HG03095 (cell line): ENCODE data around the gene CADM1.

Experiments used
- ATAC-seq: cut with Tn5 transposase; IDR thresholded peaks from one replicate; pipeline ENCODE4 v1.9.1; 2021; ENCODE audit warnings: moderate library complexity; ENCODE audit not compliant: unreplicated experiment

Gene CADM1

DNA sequence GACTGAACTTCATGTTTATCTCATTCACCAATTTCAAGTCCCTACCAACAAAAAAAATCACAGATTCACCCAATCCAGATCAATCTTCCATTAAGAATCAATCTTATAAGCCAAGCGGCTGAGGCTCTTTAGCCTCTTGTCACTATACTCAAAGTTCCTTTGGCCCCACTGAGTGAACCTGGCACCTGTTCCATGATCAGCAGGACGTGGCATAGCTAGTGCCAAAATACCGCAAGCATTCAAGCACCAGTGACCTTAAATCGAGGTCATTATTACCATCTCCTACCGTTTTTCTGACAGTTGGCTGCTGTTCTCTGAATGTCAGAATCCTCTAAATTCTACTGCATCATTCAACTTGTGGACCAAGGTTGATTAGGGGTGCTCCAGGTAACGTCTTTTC lies 141.2 kb downstream of the CADM1 start:
- ATAC-seq, result no peak

DNA sequence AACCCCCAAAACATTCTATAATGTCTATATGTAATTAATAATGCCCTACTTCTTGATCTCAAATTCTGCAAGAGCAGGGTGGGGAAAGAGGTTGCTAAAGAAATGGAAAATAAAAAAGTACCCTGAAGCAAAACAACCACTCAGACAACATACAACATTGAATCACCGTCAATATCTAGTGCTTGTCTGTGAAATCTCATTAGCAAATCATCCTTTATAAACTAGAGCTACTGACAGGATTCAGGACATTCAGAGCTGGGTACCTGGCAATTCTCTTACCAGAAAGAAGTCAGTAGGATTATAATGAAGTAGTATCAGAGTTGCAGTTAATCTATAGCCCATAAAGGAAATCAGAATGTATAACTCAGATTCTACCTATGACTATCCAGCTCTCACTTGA lies 143.2 kb downstream of the CADM1 start:
- ATAC-seq, result no peak

DNA sequence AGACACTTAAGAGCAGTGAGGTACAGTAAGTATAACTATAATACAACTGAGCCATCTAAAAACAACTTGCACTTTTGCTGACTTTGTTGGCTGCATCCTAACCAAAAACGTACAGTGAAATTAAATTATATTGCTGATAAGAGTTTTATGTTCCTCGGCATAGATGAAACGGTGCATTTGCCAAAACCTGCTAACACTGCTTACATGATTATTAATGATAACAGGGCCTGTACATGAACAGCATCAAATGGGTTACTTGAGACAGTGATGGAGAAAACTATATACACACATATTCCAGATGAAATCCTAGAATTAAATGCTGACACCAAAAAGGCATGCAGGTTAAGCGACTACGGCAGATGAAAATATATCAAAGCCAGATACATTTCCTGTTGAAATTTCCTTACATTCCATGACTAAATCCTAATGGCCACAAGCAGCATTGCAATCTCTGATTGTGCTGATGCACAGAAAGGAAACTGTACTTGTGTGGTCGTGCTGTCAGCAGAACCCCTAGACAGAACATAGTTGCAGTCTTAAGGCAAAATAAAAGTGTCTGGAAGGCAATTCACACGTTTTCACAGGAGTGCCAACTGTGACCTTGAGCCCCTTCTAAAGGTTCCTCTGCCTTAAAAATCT lies 143.9 kb downstream of the CADM1 start:
- ATAC-seq, result no peak

DNA sequence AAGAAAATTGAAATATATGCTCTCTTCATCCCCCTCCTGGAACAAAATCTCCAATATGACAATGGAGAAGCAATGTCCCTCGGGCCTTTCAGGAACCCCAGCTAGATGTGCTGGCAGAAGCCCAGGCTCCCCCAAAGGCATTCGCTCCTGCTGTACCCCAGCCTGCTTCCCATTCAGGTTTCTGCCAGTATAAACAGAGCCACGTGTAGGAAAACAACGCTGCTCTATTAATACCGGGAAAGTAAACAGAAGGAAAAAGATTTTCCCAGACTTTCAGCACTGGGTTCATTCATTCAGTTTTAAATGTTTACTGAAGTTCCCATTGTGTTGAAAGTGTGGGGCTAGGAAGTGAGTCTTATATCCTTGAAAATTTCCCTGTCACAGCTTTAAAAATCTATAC lies 147.1 kb downstream of the CADM1 start:
- ATAC-seq, result no peak

DNA sequence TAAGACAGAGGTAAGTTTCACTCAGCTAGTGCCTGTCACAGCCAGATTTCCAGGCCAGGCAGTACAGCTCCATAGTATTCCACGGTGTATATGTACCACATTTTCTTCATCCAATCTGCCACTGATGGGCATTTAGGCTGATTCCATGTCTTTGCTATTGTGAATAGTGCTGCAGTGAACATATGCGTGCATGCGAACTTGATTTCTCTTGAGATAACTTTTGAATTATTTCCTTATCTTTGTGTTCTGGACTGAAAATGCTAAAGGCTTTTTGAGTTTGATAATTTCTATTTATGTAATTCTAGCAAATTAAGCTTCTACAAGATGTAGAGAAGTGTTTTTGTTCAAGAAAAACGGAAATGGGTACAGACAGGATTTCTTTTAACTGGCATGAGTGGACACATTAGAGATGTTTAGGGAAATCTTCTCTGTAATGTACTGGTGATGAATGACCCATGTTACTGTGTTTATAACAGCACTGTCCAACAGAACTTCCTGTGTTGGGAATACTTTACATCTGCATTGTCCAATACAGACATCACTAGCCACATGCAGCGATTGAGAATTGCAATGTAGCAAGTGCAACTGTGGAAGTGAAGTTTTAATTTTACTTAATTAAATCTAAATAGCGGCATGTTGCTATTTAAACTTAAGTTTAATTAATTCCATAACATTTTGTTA lies 151.3 kb downstream of the CADM1 start:
- ATAC-seq, result no peak

DNA sequence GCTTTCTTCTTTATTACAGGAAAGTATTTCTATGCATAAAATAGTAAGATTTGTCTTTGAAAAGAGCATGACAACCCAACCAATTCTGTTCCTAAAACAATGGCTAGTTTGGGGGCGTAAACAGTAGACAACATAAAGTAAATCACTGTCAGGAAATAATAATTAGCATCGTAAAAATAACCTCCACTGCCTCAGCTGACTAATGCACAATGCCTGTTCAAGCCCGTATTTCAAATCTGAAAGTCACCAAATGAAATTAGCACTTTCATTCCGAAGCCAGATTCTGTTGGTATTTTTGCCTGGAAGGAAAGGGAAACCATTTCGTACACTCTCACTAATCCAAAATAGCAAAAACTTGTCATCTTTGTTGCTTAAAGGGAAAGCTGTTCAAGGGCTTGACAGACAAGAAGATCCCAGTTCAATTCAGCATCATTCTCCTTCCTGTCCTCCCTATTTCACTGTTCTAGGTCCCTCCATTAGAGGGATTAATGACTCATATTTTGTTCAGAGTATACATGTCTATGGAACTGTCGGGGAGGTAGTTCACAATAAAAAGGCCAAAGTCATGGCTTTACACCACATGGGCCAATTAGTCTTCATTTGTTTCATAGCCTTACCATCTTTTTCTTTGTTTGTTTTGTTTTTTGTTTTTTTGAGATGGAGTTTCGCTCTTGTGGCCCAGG lies 154.7 kb downstream of the CADM1 start:
- ATAC-seq, result no peak

DNA sequence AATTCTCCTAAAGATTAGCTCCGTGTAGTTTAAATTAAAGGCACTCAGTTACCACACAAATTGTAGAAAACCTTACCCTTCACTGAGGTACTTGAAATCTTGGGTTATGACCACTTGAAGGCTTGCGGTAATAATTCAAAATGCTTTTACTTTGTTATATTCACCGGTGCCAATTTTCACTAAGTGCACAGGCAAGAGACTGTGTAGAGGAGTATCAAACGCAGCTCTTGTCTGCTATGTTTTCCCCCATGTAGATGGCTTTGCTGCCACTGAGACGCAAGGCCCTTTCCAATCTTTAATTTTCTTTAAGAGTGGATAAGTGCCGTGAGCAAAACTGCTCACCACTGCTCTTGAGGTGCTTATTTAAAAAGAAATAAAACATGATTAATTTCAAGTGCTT lies 155.8 kb downstream of the CADM1 start:
- ATAC-seq, result no peak

DNA sequence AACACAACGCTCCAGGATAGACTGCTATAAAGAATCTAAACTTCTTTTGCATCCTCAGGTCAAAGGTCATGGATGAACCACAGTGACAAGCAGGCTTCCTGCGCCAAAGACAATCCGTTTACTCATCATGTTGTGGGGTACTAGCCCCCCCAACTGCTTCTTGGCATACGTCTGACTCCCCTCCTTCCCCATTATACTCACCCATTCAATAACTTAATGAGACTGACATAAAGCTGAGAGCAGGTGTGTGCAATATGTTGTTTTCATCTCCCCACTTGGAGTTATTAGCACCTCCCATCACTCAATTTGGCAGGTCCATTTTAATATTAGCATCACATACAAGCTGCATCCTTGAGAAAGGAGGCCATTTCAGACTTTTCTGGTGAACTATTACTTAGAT lies 157.1 kb downstream of the CADM1 start:
- no peak for ATAC-seq

DNA sequence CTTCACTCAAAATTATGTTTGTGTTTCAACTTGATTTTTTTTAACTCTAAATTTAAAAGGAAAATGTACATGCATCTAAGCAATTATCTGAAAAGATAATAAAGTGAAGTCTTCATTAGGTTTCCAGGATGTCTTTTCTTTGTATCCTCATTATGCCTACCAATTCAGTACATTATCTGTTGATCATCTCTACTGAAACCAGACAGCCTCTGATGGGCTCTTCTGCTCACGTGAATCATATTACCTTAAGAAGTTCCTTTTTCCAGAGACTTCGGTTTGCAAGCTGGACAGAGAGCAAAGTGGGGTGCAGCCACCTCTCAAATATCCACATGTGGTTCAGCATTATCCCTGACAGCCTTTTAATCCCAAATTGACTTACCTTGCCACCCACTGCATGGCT lies 158.4 kb downstream of the CADM1 start:
- no peak for ATAC-seq

DNA sequence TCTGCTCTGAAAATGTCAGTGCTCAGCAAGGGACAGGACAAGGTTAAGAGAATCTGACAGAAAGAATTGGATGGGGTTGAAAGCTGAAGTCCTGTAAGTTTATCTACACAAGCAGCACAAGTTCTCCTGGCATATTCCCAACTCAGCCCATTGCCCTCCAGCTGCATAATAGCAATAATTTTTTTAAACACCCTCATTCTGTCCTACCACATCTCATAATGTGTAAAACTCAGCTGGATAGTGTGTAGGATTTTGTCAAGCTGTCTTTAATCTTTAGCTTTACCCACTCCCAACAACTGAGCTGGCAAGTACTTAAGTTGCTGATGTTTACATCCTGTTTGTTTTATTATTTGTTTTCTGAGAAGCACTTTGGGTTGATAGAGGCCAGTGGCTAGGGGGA lies 158.9 kb downstream of the CADM1 start:
- no peak for ATAC-seq

DNA sequence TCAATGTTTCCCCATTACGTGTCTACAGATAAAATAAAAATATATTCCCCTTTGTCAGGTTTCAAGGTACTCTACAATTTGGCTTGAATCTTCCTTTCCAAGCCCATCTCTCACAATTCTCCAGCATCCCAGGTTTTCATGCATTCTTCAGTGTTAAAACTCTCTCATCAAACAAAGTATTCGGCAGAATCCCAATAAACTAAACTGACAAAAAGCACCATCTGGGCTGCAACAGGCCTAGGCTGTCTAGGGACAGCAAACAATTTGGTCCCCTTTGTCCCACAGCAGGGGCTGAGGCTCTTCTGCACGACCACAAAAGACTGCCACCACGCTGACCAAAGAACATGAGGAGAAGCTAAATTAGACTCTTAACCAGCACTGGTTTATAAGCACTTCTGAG lies 159.4 kb downstream of the CADM1 start:
- ATAC-seq, result no peak

DNA sequence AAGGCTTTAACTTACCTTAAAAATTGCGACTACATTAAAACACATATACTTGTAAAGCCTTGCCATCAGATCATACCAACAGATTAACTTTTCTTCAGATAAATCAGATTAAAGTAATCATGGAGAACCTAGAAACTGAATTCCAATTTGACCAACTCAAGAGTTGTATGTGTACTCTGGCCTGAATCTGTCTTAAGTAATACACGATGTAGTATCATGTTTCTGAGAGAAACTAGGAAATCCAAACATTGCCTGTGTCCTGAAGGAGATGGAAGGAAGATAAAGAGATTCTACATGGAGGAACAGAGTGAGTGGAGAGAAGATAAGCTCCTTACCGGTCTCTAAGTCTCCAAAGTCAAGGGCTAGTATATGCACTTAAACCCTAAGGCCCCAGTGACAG lies 162.1 kb downstream of the CADM1 start:
- ATAC-seq, result no peak

DNA sequence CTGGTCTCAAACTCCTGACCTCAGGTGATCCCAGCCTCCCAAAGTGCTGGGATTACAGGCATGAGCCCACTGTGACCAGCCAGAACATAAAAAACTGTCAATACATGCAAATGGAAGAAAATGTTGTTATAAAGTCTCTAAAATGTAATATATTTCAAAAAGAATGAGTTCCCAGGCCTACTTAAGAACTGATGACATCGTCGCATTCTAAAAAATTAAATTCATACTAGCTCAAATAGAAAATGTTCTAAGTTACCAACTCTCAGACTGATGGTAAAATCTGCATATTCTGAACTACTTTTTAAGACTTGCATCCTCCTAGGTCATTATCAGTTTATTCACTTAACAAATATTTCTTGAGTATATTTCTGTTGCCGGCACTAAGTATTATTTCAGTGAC lies 163.3 kb downstream of the CADM1 start:
- no peak for ATAC-seq

DNA sequence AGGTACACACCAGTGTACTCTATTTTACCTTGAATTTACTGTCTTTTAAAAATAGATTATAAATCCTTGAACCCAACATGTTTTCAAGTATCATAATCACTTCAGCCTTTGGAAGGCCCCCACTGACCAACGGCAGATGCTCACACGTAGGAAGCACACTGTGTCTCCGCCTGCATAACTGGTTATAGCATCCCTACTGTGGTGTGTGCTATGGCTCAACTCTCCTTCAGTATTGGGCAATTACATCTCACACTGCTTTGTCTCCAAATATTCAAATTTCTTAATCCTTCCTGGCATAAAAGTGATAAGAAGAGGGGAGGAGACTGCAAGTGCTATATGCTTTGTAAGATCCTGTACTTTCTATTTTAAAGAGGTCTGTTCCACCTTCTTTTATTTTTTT lies 165.7 kb downstream of the CADM1 start:
- no peak for ATAC-seq

DNA sequence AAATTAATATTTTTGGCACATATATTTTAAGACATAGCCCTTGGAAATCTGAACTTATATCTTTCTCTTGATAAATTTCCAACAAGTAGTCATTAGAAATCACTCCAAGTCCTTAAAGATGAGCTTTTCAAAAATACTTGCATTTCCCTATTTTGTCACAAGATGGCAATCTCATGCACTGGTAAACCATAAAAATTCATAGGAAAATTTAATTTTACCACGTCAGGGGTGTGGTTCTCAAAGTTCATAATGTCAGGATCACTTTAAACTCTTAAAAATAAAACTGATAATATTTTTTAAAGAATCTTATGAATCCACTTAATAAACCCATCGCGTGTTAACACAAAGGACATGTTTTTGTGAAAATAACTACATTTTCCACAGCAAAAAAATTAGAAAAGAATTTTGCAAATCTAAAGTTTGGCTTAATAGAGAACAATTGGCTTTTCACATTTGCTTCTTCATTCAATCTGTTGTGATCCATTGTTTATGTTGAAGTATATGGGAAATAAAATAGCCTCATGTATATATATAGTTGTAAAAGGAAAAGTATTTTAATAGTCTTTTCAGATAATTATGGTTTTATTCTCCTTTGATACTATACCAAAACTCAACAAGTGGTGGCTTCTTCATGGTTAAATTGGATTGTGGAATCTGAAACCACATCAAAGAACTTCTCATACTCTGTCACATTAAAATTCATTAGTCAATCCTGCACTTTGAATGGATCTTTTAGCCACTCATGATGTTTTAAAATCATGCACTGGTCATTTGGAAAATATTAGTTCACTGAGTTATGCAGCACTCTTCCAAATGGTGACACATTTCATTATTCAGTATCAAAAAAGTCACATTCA lies 169.1 kb downstream of the CADM1 start:
- ATAC-seq, result no peak

DNA sequence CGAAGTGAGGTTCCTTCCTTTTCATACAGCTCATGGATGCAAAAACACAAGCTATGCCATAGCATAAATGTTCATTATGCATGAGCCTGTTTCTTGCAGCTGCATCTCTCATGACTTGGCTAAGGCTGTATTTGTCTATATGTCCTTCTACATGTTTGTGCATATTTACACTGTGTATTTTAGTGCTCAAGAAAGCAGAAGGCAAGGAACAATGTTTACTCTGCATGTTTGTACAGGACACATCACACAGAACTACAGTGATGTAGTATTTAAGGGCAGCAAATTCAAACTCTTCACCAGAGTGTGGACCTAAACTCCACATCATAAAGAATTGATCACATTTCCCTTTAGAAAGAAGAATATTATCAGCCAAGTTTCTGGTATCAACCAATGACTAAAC lies 170.3 kb downstream of the CADM1 start:
- no peak for ATAC-seq

DNA sequence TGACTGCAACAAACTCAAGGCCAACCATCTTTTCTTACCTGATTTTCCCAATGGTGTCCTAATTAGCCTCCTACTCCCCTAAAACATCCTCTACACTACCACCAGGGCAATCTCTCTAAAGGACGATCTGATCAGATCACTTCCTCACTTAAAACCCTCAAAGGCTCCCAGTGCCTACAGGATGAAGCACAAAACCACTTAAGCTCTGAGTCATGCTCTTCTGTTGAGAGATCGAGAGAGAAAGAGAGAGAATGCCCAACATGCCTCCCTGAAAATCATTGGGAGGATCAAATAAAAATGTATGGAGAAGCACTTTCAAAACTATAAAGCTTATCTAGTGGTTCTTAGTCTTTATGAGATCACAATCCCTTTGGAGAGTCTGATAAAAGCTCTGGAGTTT lies 171.1 kb downstream of the CADM1 start:
- no peak for ATAC-seq

DNA sequence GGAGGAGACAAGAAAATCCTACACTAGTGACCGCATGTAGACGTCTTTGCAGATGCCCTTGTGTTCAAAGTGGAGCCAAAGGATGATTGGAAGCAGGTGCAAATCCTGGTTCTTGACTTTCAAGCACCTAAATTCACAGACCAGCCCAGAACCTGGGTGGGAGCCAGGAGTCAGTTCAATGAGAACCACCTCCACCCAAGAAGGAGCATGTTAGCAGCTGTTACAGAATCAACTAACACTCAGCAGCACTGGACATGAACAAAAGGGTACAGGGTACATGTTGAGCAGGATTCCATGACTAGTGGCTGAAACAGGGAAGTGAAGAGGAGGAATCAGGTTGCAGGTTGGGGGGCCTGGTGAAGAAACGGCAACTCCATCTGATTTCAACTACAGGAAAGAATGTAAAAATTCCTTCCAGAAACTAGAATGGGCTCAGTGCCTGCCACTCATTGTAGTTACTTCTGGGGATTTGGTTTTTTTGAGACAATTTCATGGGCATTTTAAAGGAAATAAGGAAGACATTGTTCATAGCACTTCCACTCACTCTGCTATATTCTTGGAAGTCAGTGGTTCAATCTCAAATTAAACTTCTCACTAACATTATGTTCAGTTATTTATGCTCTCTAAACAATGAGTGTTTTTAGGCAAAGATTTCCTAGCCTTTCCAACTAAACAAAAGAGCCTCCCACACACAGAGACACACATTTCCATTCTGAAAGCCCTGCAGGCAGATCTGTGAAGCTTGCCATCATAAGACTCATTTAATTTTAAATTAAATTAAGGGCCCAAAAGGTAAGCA lies 173.3 kb downstream of the CADM1 start:
- ATAC-seq, result no peak

DNA sequence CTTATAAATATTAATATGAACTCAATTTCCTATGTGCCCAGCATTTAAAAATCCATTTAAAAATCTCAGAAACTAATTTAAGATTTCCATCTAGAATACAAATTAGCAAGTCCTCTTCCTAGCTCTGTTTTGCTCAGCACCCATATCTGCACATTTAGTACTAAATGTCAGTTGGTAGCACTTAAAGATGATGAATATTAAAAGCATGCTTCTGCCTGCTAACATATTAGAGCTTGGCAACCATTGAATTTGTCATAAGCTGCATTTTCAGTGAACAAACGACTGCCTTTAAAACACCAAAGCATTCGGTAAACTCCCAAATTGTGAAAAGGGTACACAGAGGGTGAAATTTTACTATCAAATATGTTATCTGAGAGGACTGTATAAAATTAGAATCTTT lies 177.7 kb downstream of the CADM1 start:
- no peak for ATAC-seq

DNA sequence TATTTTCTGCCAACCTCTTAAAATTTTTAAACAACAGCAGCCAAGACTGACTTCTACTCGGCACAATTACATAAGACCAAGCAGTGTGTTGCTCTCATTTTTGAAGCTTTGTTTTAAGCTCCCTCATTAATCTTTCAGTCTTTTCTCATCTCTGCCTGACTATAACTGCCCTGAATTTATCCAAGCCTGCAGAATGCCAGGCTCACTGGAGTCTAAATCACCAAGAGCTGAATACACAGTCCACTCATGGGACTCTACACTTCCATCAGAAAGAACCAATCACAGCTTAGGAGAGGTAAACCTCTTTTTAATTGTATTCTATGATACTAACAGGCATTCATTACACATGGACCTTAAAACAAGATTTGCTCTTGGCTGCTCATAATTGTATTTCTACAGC lies 178.7 kb downstream of the CADM1 start:
- ATAC-seq, result no peak
